ENCODE data around the gene TRMT1L. TPM values are rescaled to one million over a fixed set of nuclear protein-coding genes. Genes with fewer than 3 reads are reported as not detected.

The TRMT1L gene
- total RNA-seq, 1 experiment from 2014 or later = 19.5 TPM

DNA sequence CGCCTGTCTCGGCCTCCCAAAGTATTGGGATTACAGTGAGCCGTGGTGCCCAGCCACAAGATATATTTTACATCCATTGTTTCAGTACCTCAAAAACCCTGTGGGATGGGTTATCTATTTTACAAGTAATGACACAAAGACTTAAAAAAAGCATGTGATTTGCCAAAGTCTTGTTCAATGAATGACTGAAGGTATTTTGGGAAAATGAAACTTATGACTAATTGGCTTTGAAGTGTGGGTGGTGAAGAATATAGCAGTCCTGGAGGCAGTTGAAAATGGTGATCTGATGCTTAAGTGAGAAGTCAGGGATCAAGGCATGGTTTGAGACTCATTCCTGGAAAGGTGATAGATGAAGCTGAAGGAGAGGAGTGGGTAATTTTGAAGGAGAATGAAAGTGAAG lies 3.2 kb upstream of the TRMT1L start:
- CTCF ChIA-PET = no interaction called here
- POLR2A ChIA-PET = no interaction called here
- ATAC-seq (no peak), DNase-seq (ENCODE audit: low read depth, low spot score) (no peak)
- peaks cover 2% of the 10 kb centered on the region; the same call in 1 of the 2 replicates for H3K36me3 ChIP-seq (ENCODE audit: control insufficient read depth, insufficient read depth, low read length)
- TF ChIP-seq, protein P1, sequence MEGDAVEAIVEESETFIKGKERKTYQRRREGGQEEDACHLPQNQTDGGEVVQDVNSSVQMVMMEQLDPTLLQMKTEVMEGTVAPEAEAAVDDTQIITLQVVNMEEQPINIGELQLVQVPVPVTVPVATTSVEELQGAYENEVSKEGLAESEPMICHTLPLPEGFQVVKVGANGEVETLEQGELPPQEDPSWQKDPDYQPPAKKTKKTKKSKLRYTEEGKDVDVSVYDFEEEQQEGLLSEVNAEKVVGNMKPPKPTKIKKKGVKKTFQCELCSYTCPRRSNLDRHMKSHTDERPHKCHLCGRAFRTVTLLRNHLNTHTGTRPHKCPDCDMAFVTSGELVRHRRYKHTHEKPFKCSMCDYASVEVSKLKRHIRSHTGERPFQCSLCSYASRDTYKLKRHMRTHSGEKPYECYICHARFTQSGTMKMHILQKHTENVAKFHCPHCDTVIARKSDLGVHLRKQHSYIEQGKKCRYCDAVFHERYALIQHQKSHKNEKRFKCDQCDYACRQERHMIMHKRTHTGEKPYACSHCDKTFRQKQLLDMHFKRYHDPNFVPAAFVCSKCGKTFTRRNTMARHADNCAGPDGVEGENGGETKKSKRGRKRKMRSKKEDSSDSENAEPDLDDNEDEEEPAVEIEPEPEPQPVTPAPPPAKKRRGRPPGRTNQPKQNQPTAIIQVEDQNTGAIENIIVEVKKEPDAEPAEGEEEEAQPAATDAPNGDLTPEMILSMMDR (IDR thresholded peaks at IDR 0.05) = no peak
- TF ChIP-seq REST (IDR thresholded peaks at IDR 0.05; ENCODE audit: insufficient read depth in 1 of 2, low read depth in 2 of 2, low read length in 1 of 2) (no peak), TCF7L2 (IDR thresholded peaks at IDR 0.05; ENCODE audit: low read depth, low read length) (no peak), POLR2AphosphoS5 (IDR thresholded peaks at IDR 0.05; ENCODE audit: low read depth, low read length) (no peak), SIN3A (IDR thresholded peaks at IDR 0.05; ENCODE audit: borderline replicate concordance, insufficient read depth, low read depth, low read length) (no peak)
- in situ Hi-C loops (cut with HindIII; ENCODE audit: low pct_unique_long_range_greater_than_20kb, low sequenced_read_pairs) (no loop called here), intact Hi-C loops (cut with micrococcal nuclease; ENCODE audit: unreplicated experiment) (no loop called here)
- no TSS peak for BruUV-seq (replicated peaks)
- peaks cover 12% of the 10 kb centered on the region for H3K4me1 ChIP-seq (ENCODE audit: control insufficient read depth, insufficient read depth, low read length)
- H3K27me3 ChIP-seq (ENCODE audit: control insufficient read depth, insufficient read depth, low read length) = no peaks in the 10 kb centered on the region
- no peaks in the 10 kb centered on the region for H3K9me3 ChIP-seq (ENCODE audit: control insufficient read depth, insufficient read depth, low read depth, low read length)
- H3K4me3 ChIP-seq (ENCODE audit: low read depth in 2 of 2, low read length in 2 of 2) = no peak overlapping the region
- no peak overlapping the region for H3K27ac ChIP-seq (ENCODE audit: low read length)

DNA sequence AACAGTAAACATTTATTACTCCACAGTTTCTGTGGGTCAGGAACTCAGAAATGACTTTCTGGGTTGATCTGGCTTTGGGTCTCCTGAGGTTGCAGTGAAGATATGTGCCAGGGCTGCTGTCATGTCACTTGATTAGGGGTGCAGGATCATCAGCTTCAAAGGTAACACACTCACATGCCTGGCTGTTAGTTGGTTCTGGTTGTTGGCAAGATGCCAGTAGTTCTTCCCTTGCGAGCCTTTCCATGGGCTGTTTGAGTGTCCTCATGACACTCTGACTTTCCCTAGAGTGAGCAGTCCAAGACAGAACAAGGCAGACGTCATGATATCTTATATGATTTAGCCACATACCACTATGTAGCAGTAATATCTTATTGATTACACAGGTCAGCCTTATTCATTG lies 2.0 kb upstream of the TRMT1L start:
- no peaks in the 10 kb centered on the region for H3K9me3 ChIP-seq (ENCODE audit: control insufficient read depth, insufficient read depth, low read depth, low read length)
- DNase-seq (ENCODE audit: low read depth, low spot score) = no peak
- in situ Hi-C loops (cut with HindIII; ENCODE audit: low pct_unique_long_range_greater_than_20kb, low sequenced_read_pairs) (no loop called here), intact Hi-C loops (cut with micrococcal nuclease; ENCODE audit: unreplicated experiment) (no loop called here)
- H3K4me3 ChIP-seq (ENCODE audit: low read depth in 2 of 2, low read length in 2 of 2) = no peak overlapping the region
- H3K27me3 ChIP-seq (ENCODE audit: control insufficient read depth, insufficient read depth, low read length) = no peaks in the 10 kb centered on the region
- ATAC-seq = no peak
- H3K4me1 ChIP-seq (ENCODE audit: control insufficient read depth, insufficient read depth, low read length) = peaks cover 12% of the 10 kb centered on the region
- POLR2A ChIA-PET = interaction anchor here (0.7 kb wide), 1 partner anchor 9 kb away, joined by 12 read pairs; no protein-coding TSS in a partner anchor
- no TSS peak for BruUV-seq (replicated peaks)
- H3K36me3 ChIP-seq (ENCODE audit: control insufficient read depth, insufficient read depth, low read length) = peaks cover 2% of the 10 kb centered on the region; the same call in 1 of the 2 replicates
- TF ChIP-seq TCF7L2 (IDR thresholded peaks at IDR 0.05; ENCODE audit: low read depth, low read length) (no peak), SIN3A (IDR thresholded peaks at IDR 0.05; ENCODE audit: borderline replicate concordance, insufficient read depth, low read depth, low read length) (no peak), POLR2AphosphoS5 (IDR thresholded peaks at IDR 0.05; ENCODE audit: low read depth, low read length) (no peak)
- H3K27ac ChIP-seq (ENCODE audit: low read length) = no peak overlapping the region
- CTCF ChIA-PET = no interaction called here

- Histone ChIP-seq H3K4me3 (ENCODE audit: low read depth in 2 of 2, low read length in 2 of 2) (peak overlapping the region; percentile 79 to 99), H3K9me3 (ENCODE audit: control insufficient read depth, insufficient read depth, low read depth, low read length) (no peaks in the 10 kb centered on the region), H3K36me3 (ENCODE audit: control insufficient read depth, insufficient read depth, low read length) (peaks cover 2% of the 10 kb centered on the region; the same call in 1 of the 2 replicates), H3K27ac (ENCODE audit: low read length) (peak overlapping the region; percentile 84), H3K4me1 (ENCODE audit: control insufficient read depth, insufficient read depth, low read length) (peaks cover 12% of the 10 kb centered on the region), H3K27me3 (ENCODE audit: control insufficient read depth, insufficient read depth, low read length) (no peaks in the 10 kb centered on the region)
- TSS peak; percentile 69 for BruUV-seq (replicated peaks)
- in situ Hi-C loops (cut with HindIII; ENCODE audit: low pct_unique_long_range_greater_than_20kb, low sequenced_read_pairs) (no loop called here), intact Hi-C loops (cut with micrococcal nuclease; ENCODE audit: unreplicated experiment) (no loop called here)
- POLR2A ChIA-PET = interaction anchor here (0.6 kb wide), 1 partner anchor 638 kb away, joined by 4 read pairs; no protein-coding TSS in a partner anchor
- TF ChIP-seq, protein P1 (IDR thresholded peaks at IDR 0.05) = no peak
- TF ChIP-seq SIN3A (IDR thresholded peaks at IDR 0.05; ENCODE audit: borderline replicate concordance, insufficient read depth, low read depth, low read length) = no peak
- no peak for TF ChIP-seq POLR2AphosphoS5 (IDR thresholded peaks at IDR 0.05; ENCODE audit: low read depth, low read length)
- TF ChIP-seq REST (IDR thresholded peaks at IDR 0.05; ENCODE audit: insufficient read depth in 1 of 2, low read depth in 2 of 2, low read length in 1 of 2) = no peak
- TF ChIP-seq TCF7L2 (IDR thresholded peaks at IDR 0.05; ENCODE audit: low read depth, low read length) = no peak
- DNase-seq (ENCODE audit: low read depth, low spot score) (no peak), ATAC-seq (peak; percentile 0; the same call in 1 of the 2 replicates)
- CTCF ChIA-PET = no interaction called here
These were observed 1.1 kb upstream of the TRMT1L start for GRCh38 chr1:185157599-185158412.
